LNCaP clone FGC (cell line): ENCODE measurements around the gene SLC25A13.

ENCODE experiments used
- DNase-seq: peaks from one replicate; pipeline ENCODE4 v3.0.0-alpha.2; 2011; ENCODE audit warnings: low read depth
- H3K4me3 ChIP-seq: 2 replicates; pipeline ENCODE4 v1.5.1; 2011; ENCODE audit warnings: mild to moderate bottlenecking, low read depth, low read length, control low read depth
- CTCF ChIP-seq: IDR thresholded peaks from 2 replicates; pipeline ENCODE4 v1.5.1; 2012; ENCODE audit warnings: mild to moderate bottlenecking; ENCODE audit not compliant: control insufficient read depth, insufficient read depth; ENCODE audit errors: extremely low read depth

The SLC25A13 gene

DNA sequence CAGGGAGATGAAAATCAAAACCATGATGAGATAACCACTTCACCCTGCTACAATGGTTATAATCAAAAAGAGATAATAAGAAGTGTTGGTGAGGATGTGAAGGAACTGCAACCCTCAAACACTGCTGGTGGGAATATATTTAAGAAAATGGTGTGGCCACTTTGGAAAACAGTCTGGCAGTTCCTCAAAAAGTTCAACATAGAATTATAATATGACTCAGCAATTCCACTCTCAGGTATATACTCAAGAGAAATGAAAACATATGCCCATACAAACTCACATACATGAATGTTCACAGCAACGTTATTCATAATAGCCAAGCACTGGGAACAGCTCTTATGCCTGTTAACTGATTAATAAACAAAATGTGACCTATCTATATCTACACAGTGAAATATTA is 104.8 kb downstream of the SLC25A13 start:
- no peak for TF ChIP-seq CTCF
- H3K4me3 ChIP-seq = no peak overlapping the region
- no peak for DNase-seq

DNA sequence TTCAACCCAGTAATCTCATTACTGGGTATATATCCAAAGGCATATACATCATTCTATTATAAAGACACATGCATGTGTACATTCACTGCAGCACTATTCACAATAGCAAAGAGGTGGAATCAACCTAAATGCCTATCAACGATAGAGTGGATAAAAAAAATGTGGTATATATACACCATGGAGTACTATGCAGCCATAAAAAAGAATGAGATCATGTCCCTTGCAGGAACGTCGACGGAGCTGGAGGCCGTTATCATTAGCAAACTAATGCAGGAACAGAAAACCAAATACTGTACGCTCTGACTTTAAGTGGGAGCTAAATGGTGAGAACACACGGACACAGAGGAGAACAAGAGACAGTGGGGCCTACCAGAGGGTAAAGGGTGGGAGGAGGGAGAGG is 105.5 kb downstream of the SLC25A13 start:
- no peak for DNase-seq

GRCh38 chr7:96212474-96212873 is 109.4 kb downstream of the SLC25A13 start:
- no peak overlapping the region for H3K4me3 ChIP-seq
- peak; percentile 58 for DNase-seq
- no peak for TF ChIP-seq CTCF

More for the DNA sequence above, 105.5 kb downstream of the SLC25A13 start:
- no peak overlapping the region for H3K4me3 ChIP-seq
- TF ChIP-seq CTCF = no peak

GRCh38 chr7:96211954-96212353 is 109.9 kb downstream of the SLC25A13 start:
- no peak overlapping the region for H3K4me3 ChIP-seq
- DNase-seq = no peak
- TF ChIP-seq CTCF = no peak

DNA sequence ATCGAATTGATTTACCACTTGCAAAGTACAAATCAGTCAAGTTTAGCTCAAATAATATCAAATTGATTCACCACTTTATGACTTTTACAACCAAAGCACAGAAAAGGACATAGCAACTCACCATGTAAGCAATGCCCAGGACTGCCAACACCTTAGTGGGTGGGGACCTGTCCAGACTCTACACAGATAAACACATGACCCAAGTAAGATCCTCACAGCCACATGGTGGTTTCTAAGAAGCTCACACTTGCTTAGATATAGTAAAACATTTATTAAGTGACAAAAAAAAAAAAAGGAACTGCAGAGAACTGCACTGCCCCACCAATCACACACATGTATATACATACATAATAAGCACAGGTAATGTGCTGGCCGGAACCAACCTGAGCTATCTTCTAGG is 116.2 kb downstream of the SLC25A13 start:
- no peak overlapping the region for H3K4me3 ChIP-seq
- no peak for DNase-seq
- TF ChIP-seq CTCF = no peak

- no peak for DNase-seq
- no peak overlapping the region for H3K4me3 ChIP-seq
- TF ChIP-seq CTCF = no peak
Observed at GRCh38 chr7:96204601-96205000, 117.3 kb downstream of the SLC25A13 start.

- H3K4me3 ChIP-seq = no peak overlapping the region
- DNase-seq = no peak
- TF ChIP-seq CTCF = no peak
Observed at GRCh38 chr7:96203786-96204185, 118.1 kb downstream of the SLC25A13 start.
